ENCODE measurements around the gene STAG3. TPM values are rescaled to one million over a fixed set of nuclear protein-coding genes. Genes with fewer than 3 reads are reported as not detected.

Gene STAG3
- total and polyA plus RNA-seq, 2 of the 4 experiments (the other 2 are of a cell fraction), result 0.36 to 0.65 TPM

- no peaks in the 10 kb centered on the region for H4K20me1 ChIP-seq (ENCODE audit: insufficient read depth, low read length)
- ChIA-PET CTCF (no interaction called here), POLR2A (ENCODE audit: unreplicated experiment) (no interaction called here)
- no peak overlapping the region for H2AK5ac ChIP-seq (ENCODE audit: low read depth, low read length)
- no peak overlapping the region for H4K5ac ChIP-seq (ENCODE audit: low read depth, low read length)
- no peak overlapping the region for H3K56ac ChIP-seq (ENCODE audit: extremely low read depth, insufficient read depth, low read length)
- intact Hi-C loops (cut with micrococcal nuclease) (no loop called here), dilution Hi-C loops (cut with HindIII; ENCODE audit: low sequenced_read_pairs, unreplicated experiment) (no loop called here), in situ Hi-C loops (cut with MboI; ENCODE audit: low sequenced_read_pairs) (no loop called here)
- H2BK20ac ChIP-seq (ENCODE audit: low read depth, low read length), result no peak overlapping the region
- no peak overlapping the region for H2AFZ ChIP-seq (replicated peaks; ENCODE audit: low read length, poor library complexity)
- no TSS peak for BruUV-seq (replicated peaks)
- H3K4me1 ChIP-seq (ENCODE audit: control insufficient read depth, insufficient read depth, low read length), result peaks cover 2% of the 10 kb centered on the region; the same call in 1 of the 2 replicates
- no peak overlapping the region for H2BK5ac ChIP-seq (ENCODE audit: low read depth, low read length, poor library complexity, severe bottlenecking)
- H3K14ac ChIP-seq (replicated peaks; ENCODE audit: low read depth, low read length), result no peak overlapping the region
- H3K4me3 ChIP-seq (ENCODE audit: insufficient read depth, low read depth, low read length), result no peak overlapping the region
- no peak overlapping the region for H2AK9ac ChIP-seq (replicated peaks; ENCODE audit: low read depth, low read length, poor library complexity)
- H4K8ac ChIP-seq (ENCODE audit: low read depth in 2 of 2, low read length in 2 of 2), result no peak overlapping the region
- no peak overlapping the region for H3K23ac ChIP-seq (ENCODE audit: low read depth, low read length)
- WGBS, 2 experiments (ENCODE audit: extremely low coverage in 2 of 2, insufficient read length in 1 of 2), result 100% methylated on average over 1 of the region's 10 CpGs; no CpG with 5 or more reads in 1 of the 2 experiments
- DNase-seq, result no peak
- no peak overlapping the region for H3K4me2 ChIP-seq (ENCODE audit: low read depth, low read length)
- no peak overlapping the region for H3K4ac ChIP-seq (ENCODE audit: low read depth, low read length)
- ATAC-seq (ENCODE audit: low read depth), result no peak
- peaks cover 25% of the 10 kb centered on the region for H3K27me3 ChIP-seq (ENCODE audit: control insufficient read depth, insufficient read depth, low read length)
- H3K27ac ChIP-seq (ENCODE audit: insufficient read depth, low read length), result no peak overlapping the region
- H2BK120ac ChIP-seq (ENCODE audit: low read depth, low read length), result no peak overlapping the region
- no peak overlapping the region for H4K91ac ChIP-seq (ENCODE audit: insufficient read depth, low read depth, low read length)
- no peaks in the 10 kb centered on the region for H3K9me3 ChIP-seq (ENCODE audit: control insufficient read depth, insufficient read depth, low read length)
- no peaks in the 10 kb centered on the region for H3K36me3 ChIP-seq (ENCODE audit: control insufficient read depth, insufficient read depth, low read length)
- no peak for TF ChIP-seq MXI1 (IDR thresholded peaks at IDR 0.05; ENCODE audit: borderline replicate concordance, low read depth, low read length)
- no peak for TF ChIP-seq BHLHE40 (IDR thresholded peaks at IDR 0.05; ENCODE audit: low read depth, low read length)
- no peak for TF ChIP-seq FOS (IDR thresholded peaks at IDR 0.05; ENCODE audit: low read depth, low read length)
- no peak for TF ChIP-seq SMC3 (IDR thresholded peaks at IDR 0.05; ENCODE audit: low read depth, low read length)
- no peak for TF ChIP-seq ELK1 (IDR thresholded peaks at IDR 0.05; ENCODE audit: borderline replicate concordance, low read depth, low read length)
- no peak for TF ChIP-seq POLR2A (IDR thresholded peaks at IDR 0.05; ENCODE audit: low read depth, low read length)
- TF ChIP-seq CTCF (conservative IDR thresholded peaks at IDR 0.05; ENCODE audit: low read depth, low read length), result no peak
- no peaks in the 10 kb centered on the region for H3K79me1 ChIP-seq (ENCODE audit: low read depth in 1 of 2, low read length in 2 of 2)
- no peak overlapping the region for H3K18ac ChIP-seq (ENCODE audit: low read depth, low read length)
- H2BK15ac ChIP-seq (ENCODE audit: low read depth, low read length), result no peak overlapping the region
- H3K9ac ChIP-seq (ENCODE audit: low read depth, low read length), result no peak overlapping the region
- H3K9me1 ChIP-seq (ENCODE audit: insufficient read depth, low read length), result no peaks in the 10 kb centered on the region
Measured at GRCh38 chr7:100198266-100198665, 20.5 kb downstream of the STAG3 start.

Data from IMR-90 (cell line).